ENCODE data around the gene NACAD. TPM values are rescaled to one million over a fixed set of nuclear protein-coding genes. Genes with fewer than 3 reads are reported as not detected.

The NACAD gene
- total RNA-seq, 1 experiment from 2014 or later: not detected

DNA sequence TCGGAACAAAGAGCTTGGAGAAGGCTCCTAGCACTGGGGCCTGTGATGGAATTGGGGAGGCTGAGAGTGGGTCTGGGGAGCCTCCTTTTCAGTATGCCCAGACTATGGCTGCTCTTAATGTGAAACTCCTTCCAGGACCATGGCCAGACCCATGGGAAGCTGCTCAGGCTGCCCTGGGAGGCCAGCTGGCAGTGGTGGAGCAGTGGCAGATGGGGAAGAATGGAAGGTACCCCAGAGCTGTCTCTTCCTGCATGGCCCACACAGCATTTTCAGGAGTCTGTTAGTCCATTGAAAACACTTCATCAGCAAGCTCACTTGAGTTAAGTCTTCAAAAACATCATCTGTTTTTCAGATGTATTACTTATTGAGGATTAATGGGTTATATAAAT lies 18.5 kb downstream of the NACAD start:
- H3K4me1 ChIP-seq (ENCODE audit: low read length): peaks cover 13% of the 10 kb centered on the region
- H3K36me3 ChIP-seq (ENCODE audit: insufficient read depth, low read length): peaks cover 20% of the 10 kb centered on the region; the same call in 1 of the 2 replicates
- no peak overlapping the region for H3K9ac ChIP-seq (ENCODE audit: low read length)
- peaks cover 7% of the 10 kb centered on the region for H3K79me2 ChIP-seq (ENCODE audit: low read length)
- no peak overlapping the region for H2AFZ ChIP-seq (ENCODE audit: low read length)
- DNase-seq: no peak
- no peaks in the 10 kb centered on the region for H3K9me2 ChIP-seq (replicated peaks; ENCODE audit: insufficient read depth, low read length)
- H3K27me3 ChIP-seq (ENCODE audit: low read length): no peaks in the 10 kb centered on the region
- H3K4me3 ChIP-seq (ENCODE audit: low read length): no peak overlapping the region
- peaks cover 16% of the 10 kb centered on the region for H4K20me1 ChIP-seq (ENCODE audit: insufficient read depth, low read depth, low read length)
- no peak overlapping the region for H3K4me2 ChIP-seq (ENCODE audit: low read depth, low read length, poor library complexity, severe bottlenecking)
- H3K9me3 ChIP-seq (ENCODE audit: low read length): no peaks in the 10 kb centered on the region
- H3K27ac ChIP-seq (ENCODE audit: low read length): no peak overlapping the region

DNA sequence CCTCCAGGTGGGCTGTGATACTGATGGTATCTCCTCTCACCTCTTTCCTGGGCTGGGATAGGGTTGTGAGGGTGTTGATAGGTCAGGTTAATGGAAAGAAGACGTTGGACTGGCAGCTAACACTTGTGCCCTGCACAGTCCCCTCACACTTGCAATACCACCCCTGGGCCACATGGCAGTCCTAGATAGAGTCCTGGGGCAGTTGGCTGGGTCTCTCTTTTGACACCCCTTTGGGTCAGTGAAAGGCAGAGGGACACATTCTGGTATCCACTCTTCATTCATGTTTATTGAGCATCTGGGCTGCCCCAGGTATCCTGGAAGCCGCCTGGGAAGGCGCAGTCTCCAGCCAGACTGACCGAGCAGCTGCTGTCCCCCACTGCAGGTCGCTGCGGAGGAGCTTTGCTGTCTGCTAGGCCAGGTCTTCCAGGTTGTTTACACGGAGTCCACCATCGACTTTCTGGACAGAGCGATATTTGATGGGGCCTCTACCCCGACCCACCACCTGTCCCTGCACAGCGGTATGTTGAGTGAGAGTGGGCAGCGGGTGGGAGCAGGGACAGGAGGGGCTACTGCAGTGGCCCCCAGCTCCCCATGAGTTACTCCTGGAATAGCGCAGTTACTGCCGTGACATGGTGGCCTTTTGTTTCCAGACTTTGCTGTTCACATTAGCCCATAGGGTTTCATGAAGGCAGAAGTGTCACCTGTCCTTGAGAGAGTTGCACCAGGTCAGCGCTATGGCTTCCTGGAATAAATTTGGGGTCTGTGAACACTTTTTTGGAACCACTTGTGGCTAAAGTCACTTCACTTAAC lies 19.1 kb downstream of the NACAD start:
- Histone ChIP-seq H3K27ac (ENCODE audit: low read length) (no peak overlapping the region), H4K20me1 (ENCODE audit: insufficient read depth, low read depth, low read length) (peaks cover 16% of the 10 kb centered on the region), H3K4me2 (ENCODE audit: low read depth, low read length, poor library complexity, severe bottlenecking) (no peak overlapping the region), H3K9me2 (replicated peaks; ENCODE audit: insufficient read depth, low read length) (no peaks in the 10 kb centered on the region), H3K4me3 (ENCODE audit: low read length) (no peak overlapping the region), H2AFZ (ENCODE audit: low read length) (no peak overlapping the region), H3K9me3 (ENCODE audit: low read length) (no peaks in the 10 kb centered on the region), H3K27me3 (ENCODE audit: low read length) (no peaks in the 10 kb centered on the region), H3K79me2 (ENCODE audit: low read length) (peaks cover 12% of the 10 kb centered on the region), H3K9ac (ENCODE audit: low read length) (no peak overlapping the region), H3K36me3 (ENCODE audit: insufficient read depth, low read length) (peaks cover 20% of the 10 kb centered on the region; the same call in 1 of the 2 replicates), H3K4me1 (ENCODE audit: low read length) (peaks cover 13% of the 10 kb centered on the region)
- no peak for DNase-seq

DNA sequence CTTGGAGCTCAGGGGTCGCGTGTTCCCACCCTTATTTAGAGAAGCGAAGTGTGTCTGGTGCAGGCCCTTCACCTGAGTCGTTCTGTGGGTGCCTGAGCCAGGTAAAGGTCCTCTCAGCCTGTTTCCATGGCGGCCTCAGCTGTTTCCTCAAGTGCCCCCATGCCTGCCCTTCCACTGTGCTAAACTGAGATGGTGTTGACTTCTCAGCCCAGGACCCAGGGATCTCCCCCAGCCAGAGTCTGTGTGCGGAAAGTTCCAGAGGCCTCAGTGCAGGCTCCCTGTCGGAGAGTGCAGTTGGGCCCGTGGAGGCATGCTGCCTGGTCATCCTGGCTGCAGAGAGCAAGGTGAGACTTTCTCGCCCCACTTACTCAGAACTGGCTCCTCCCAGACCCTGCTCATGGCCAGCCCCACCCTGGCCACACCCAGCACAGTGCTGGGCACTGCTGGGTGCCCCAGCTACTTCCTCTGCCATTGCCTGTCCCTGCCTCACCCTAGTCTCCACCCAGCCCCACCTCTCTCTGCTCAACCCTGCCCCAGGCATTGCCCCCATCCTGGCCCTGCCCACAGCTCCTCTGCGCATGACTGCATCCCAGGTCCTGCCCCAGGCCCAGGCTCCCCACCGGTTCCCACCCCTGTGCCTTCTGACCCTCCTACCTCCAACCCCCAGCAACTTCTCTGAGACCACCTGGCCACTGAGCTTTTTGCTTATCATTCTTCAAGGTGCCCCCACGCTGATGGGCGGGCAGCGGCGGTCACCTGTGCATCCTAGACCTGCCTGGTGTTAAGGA lies 20.3 kb downstream of the NACAD start:
- Histone ChIP-seq H2AFZ (ENCODE audit: low read length) (no peak overlapping the region), H3K9me3 (ENCODE audit: low read length) (no peaks in the 10 kb centered on the region), H4K20me1 (ENCODE audit: insufficient read depth, low read depth, low read length) (peaks cover 16% of the 10 kb centered on the region), H3K4me3 (ENCODE audit: low read length) (no peak overlapping the region), H3K4me2 (ENCODE audit: low read depth, low read length, poor library complexity, severe bottlenecking) (no peak overlapping the region), H3K4me1 (ENCODE audit: low read length) (peaks cover 13% of the 10 kb centered on the region), H3K36me3 (ENCODE audit: insufficient read depth, low read length) (peaks cover 27% of the 10 kb centered on the region; the same call in 1 of the 2 replicates), H3K79me2 (ENCODE audit: low read length) (peaks cover 24% of the 10 kb centered on the region), H3K9ac (ENCODE audit: low read length) (no peak overlapping the region), H3K9me2 (replicated peaks; ENCODE audit: insufficient read depth, low read length) (no peaks in the 10 kb centered on the region), H3K27ac (ENCODE audit: low read length) (no peak overlapping the region), H3K27me3 (ENCODE audit: low read length) (no peaks in the 10 kb centered on the region)
- no peak for DNase-seq

DNA sequence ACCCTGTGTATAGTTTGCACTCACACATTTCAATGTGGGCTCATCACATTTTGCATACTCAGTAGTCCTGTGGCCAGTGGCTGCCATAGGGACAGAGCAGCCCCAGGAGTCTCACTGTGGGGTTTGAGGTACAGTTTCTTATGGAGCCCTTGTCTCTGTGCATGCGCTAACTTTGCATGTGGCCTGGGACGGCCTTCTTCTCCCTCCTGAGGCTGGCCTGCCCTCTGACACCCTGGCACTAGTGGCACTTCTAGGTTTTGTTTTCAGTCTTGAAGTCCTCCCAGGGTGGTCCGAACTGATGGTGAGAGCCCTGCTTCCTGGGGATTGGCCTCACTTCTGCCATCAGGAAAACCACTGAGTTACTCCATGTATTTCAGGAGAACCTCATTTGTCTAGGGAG lies 21.2 kb downstream of the NACAD start:
- no peak overlapping the region for H3K4me3 ChIP-seq (ENCODE audit: low read length)
- no peak overlapping the region for H3K27ac ChIP-seq (ENCODE audit: low read length)
- peaks cover 13% of the 10 kb centered on the region for H3K4me1 ChIP-seq (ENCODE audit: low read length)
- H3K4me2 ChIP-seq (ENCODE audit: low read depth, low read length, poor library complexity, severe bottlenecking): no peak overlapping the region
- H3K9ac ChIP-seq (ENCODE audit: low read length): no peak overlapping the region
- no peak for DNase-seq
- H3K79me2 ChIP-seq (ENCODE audit: low read length): peaks cover 28% of the 10 kb centered on the region
- peaks cover 16% of the 10 kb centered on the region for H4K20me1 ChIP-seq (ENCODE audit: insufficient read depth, low read depth, low read length)
- H3K9me3 ChIP-seq (ENCODE audit: low read length): no peaks in the 10 kb centered on the region
- no peaks in the 10 kb centered on the region for H3K9me2 ChIP-seq (replicated peaks; ENCODE audit: insufficient read depth, low read length)
- H2AFZ ChIP-seq (ENCODE audit: low read length): no peak overlapping the region
- no peaks in the 10 kb centered on the region for H3K27me3 ChIP-seq (ENCODE audit: low read length)
- H3K36me3 ChIP-seq (ENCODE audit: insufficient read depth, low read length): peaks cover 30% of the 10 kb centered on the region; the same call in 1 of the 2 replicates

DNA sequence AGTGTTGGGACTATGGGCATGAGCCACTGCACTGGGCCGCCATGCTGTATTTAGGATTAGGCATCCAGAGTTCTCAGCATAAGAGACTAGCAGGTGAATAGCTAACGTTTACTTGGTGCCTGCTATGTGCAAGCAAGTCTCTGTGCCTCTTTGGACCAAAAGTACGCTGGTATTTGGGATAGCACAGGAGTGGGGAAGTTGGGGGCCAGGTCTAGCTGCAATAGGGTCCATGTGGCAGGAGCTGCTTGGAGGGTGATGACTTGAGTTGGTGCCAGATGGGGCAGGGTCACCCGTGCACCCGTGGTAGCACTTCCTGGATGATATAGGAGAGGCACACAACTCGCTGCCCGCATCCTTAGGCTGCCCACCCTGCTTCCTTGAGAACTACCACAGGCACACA lies 22.4 kb downstream of the NACAD start:
- no peaks in the 10 kb centered on the region for H3K9me2 ChIP-seq (replicated peaks; ENCODE audit: insufficient read depth, low read length)
- H3K27me3 ChIP-seq (ENCODE audit: low read length): no peaks in the 10 kb centered on the region
- H3K79me2 ChIP-seq (ENCODE audit: low read length): peaks cover 40% of the 10 kb centered on the region
- H3K9me3 ChIP-seq (ENCODE audit: low read length): no peaks in the 10 kb centered on the region
- peaks cover 27% of the 10 kb centered on the region; the same call in 1 of the 2 replicates for H3K36me3 ChIP-seq (ENCODE audit: insufficient read depth, low read length)
- H3K4me2 ChIP-seq (ENCODE audit: low read depth, low read length, poor library complexity, severe bottlenecking): no peak overlapping the region
- peaks cover 19% of the 10 kb centered on the region for H4K20me1 ChIP-seq (ENCODE audit: insufficient read depth, low read depth, low read length)
- no peak overlapping the region for H3K27ac ChIP-seq (ENCODE audit: low read length)
- no peak overlapping the region for H2AFZ ChIP-seq (ENCODE audit: low read length)
- no peak overlapping the region for H3K4me3 ChIP-seq (ENCODE audit: low read length)
- DNase-seq: no peak
- no peak overlapping the region for H3K9ac ChIP-seq (ENCODE audit: low read length)
- H3K4me1 ChIP-seq (ENCODE audit: low read length): peaks cover 10% of the 10 kb centered on the region

DNA sequence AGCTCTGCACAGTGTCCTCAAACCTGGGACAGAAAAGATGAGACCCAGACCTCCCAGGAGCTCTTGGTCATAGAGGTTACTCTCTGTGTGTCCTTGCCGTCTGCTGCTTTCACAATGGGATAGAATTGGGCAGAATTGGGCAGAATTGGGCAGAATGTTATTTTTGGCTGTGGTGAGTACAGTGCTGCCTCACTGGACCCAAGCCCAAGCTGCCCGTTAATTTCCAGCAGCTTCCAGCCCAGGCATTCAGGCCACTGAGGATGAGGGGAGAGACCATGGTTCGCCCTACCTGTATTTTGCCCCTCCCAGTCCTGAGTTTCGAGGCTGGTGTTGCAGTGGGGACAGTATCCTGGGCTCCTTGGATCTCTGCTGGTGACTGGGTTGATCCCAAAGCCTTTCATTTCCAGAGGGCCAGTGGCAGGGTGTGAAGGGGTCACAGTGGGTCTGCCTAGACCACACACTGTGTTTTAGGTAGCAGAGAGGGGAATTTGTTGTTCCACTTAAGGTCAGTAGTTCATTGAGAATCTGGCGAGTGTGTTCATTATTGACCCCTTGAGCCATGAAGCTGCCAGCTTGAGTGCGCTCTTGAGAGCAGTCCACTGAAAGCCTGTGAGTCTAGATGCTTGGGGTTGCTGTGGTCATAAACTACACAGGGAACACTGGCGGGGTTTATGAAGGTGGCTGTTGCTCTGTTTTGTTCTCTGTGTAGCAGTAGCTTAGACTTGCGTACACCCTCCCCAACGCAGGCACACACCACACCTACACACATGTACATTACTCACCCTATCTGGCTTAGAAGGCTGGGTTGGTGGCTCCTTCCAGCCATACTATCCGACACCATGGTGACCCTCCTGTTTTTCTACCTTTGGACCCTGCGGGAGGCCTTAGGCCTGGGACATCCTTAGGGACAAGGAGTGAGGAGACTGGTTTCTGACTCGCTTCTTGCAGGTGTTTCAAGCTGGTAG lies 23.5 kb downstream of the NACAD start:
- Histone ChIP-seq H3K9me3 (ENCODE audit: low read length) (no peaks in the 10 kb centered on the region), H3K27me3 (ENCODE audit: low read length) (no peaks in the 10 kb centered on the region), H3K79me2 (ENCODE audit: low read length) (peaks cover 50% of the 10 kb centered on the region)

DNA sequence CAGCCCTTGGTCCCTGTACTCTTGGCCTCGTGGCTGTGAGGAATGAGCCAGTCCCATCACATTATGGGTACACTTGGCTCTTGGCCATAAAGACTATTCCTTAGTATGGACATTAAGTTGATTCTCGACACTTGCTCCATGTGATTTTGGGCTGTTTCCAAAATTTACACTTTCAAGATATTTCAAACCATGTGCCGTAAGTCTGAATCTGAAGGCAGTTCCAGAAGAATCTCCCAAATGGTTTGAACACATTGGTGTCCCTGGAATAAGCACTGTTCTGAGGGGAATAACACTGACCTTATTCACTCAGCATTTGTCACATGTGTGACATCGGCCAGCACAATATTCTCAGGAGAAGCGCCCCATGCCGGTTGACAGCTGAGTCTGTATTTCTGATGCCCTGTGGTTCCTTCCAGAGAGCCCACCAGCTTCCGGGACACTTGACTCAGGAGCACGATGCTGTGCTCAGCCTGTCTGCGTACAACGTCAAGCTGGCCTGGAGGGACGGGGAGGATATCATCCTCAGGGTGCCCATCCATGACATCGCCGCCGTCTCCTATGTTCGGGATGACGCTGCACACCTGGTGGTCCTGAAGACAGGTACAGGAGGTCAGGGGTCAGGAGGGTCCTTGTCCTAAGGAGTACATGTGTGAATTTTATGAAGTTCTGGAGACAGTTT lies 24.6 kb downstream of the NACAD start:
- Histone ChIP-seq H3K9ac (ENCODE audit: low read length) (no peak overlapping the region), H3K79me2 (ENCODE audit: low read length) (peaks cover 62% of the 10 kb centered on the region), H3K4me1 (ENCODE audit: low read length) (peaks cover 10% of the 10 kb centered on the region), H3K27me3 (ENCODE audit: low read length) (no peaks in the 10 kb centered on the region), H3K36me3 (ENCODE audit: insufficient read depth, low read length) (peaks cover 16% of the 10 kb centered on the region; the same call in 1 of the 2 replicates), H3K4me3 (ENCODE audit: low read length) (no peak overlapping the region), H3K9me3 (ENCODE audit: low read length) (no peaks in the 10 kb centered on the region), H2AFZ (ENCODE audit: low read length) (no peak overlapping the region), H4K20me1 (ENCODE audit: insufficient read depth, low read depth, low read length) (peaks cover 24% of the 10 kb centered on the region), H3K4me2 (ENCODE audit: low read depth, low read length, poor library complexity, severe bottlenecking) (no peak overlapping the region), H3K9me2 (replicated peaks; ENCODE audit: insufficient read depth, low read length) (no peaks in the 10 kb centered on the region), H3K27ac (ENCODE audit: low read length) (no peak overlapping the region)
- no peak for DNase-seq

More for the DNA sequence above, 23.5 kb downstream of the NACAD start:
- H4K20me1 ChIP-seq (ENCODE audit: insufficient read depth, low read depth, low read length): peaks cover 24% of the 10 kb centered on the region
- no peak overlapping the region for H2AFZ ChIP-seq (ENCODE audit: low read length)
- DNase-seq: no peak
- H3K27ac ChIP-seq (ENCODE audit: low read length): no peak overlapping the region
- peaks cover 18% of the 10 kb centered on the region; the same call in 1 of the 2 replicates for H3K36me3 ChIP-seq (ENCODE audit: insufficient read depth, low read length)
- H3K4me3 ChIP-seq (ENCODE audit: low read length): no peak overlapping the region
- no peaks in the 10 kb centered on the region for H3K9me2 ChIP-seq (replicated peaks; ENCODE audit: insufficient read depth, low read length)
- peaks cover 10% of the 10 kb centered on the region for H3K4me1 ChIP-seq (ENCODE audit: low read length)
- H3K9ac ChIP-seq (ENCODE audit: low read length): no peak overlapping the region
- no peak overlapping the region for H3K4me2 ChIP-seq (ENCODE audit: low read depth, low read length, poor library complexity, severe bottlenecking)

Measured in Karpas-422 (cell line).